Measurements from ENCODE around the gene TBC1D2.
"Not testable (repeated sequence)": the region's sequence is repeated elsewhere in the genome, so short reads cannot be mapped to it uniquely, and the experiment has no call there.

The TBC1D2 gene

DNA sequence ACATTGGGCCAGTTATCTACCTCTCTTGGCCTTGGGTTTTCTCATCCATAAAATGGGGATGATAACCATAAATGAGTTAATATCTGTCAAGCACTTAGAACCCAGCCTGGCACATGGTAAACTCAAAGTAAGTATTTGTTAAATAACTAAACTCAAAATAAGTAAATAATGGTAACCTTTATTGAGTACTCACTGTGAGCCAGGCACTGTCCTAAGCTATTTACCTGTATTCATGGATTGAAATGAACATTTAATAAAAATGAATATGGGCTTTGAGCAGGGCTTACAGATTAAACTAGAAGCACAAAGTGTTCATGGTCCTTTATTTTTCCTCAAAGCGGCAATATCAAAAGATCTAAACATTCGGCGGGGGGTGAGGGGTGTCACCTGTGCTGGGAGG lies 79.7 kb downstream of the TBC1D2 start:
- H3K36me3 ChIP-seq (ENCODE audit: insufficient read depth, low read length) = no peaks in the 10 kb centered on the region
- no peak overlapping the region for H3K9ac ChIP-seq (ENCODE audit: low read depth, low read length)
- H3K4me3 ChIP-seq (ENCODE audit: low read depth in 1 of 2, low read length in 2 of 2) = no peak overlapping the region
- no peak for TF ChIP-seq CTCF (IDR thresholded peaks at IDR 0.05; ENCODE audit: borderline replicate concordance, extremely low read depth, low read length, poor library complexity, severe bottlenecking)
- no peak for TF ChIP-seq EZH2 (IDR thresholded peaks at IDR 0.05; ENCODE audit: borderline replicate concordance, low read depth, low read length, severe bottlenecking)
- ATAC-seq (ENCODE audit: insufficient read depth, low read depth) (no peak), DNase-seq (no peak)
- no peaks in the 10 kb centered on the region for H3K9me3 ChIP-seq (ENCODE audit: insufficient read depth, low read length, severe bottlenecking)
- H3K27me3 ChIP-seq (ENCODE audit: insufficient read depth, low read length, poor library complexity) = no peaks in the 10 kb centered on the region
- no peaks in the 10 kb centered on the region for H3K79me2 ChIP-seq (ENCODE audit: insufficient read depth, low read length)
- peaks cover 6% of the 10 kb centered on the region for H4K20me1 ChIP-seq (ENCODE audit: insufficient read depth, low read length)
- H3K4me2 ChIP-seq (ENCODE audit: insufficient read depth, low read length) = no peak overlapping the region
- no peak overlapping the region for H2AFZ ChIP-seq (ENCODE audit: low read depth, low read length)
- H3K4me1 ChIP-seq (ENCODE audit: insufficient read depth, low read length) = no peaks in the 10 kb centered on the region
- no peak overlapping the region for H3K27ac ChIP-seq (ENCODE audit: low read length)

DNA sequence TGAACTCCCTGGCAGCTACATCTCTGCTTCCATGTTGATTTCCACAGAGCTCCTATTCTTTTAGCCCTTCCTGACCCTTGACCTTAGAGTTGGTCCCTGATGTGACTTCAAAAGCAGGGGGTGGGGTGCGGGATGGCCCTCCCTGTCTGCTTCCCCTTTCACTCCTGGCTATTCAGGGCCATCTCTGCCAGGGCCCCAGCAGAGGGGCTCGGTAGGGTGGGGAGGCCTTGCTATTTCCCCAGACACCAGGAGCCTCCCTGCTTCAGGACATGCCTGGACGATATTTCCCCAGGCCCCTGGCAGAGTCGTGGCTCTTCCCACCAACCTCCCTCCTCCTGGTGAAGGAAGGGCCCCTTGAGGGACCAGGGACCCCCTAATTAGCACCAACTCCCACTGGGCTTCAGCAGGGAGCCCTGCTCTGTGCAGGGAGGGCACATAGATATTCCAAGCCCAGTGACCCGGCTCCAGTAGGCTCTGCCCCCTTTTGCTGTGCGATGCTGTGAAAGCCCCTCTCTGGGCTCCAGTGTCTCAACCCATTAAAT lies 80.3 kb downstream of the TBC1D2 start:
- H3K4me1 ChIP-seq (ENCODE audit: insufficient read depth, low read length) = no peaks in the 10 kb centered on the region
- no peak overlapping the region for H3K4me2 ChIP-seq (ENCODE audit: insufficient read depth, low read length)
- ATAC-seq (ENCODE audit: insufficient read depth, low read depth) (no peak), DNase-seq (no peak)
- H3K27ac ChIP-seq (ENCODE audit: low read length) = no peak overlapping the region
- H3K9ac ChIP-seq (ENCODE audit: low read depth, low read length) = no peak overlapping the region
- H3K79me2 ChIP-seq (ENCODE audit: insufficient read depth, low read length) = no peaks in the 10 kb centered on the region
- no peak overlapping the region for H2AFZ ChIP-seq (ENCODE audit: low read depth, low read length)
- no peaks in the 10 kb centered on the region for H3K9me3 ChIP-seq (ENCODE audit: insufficient read depth, low read length, severe bottlenecking)
- TF ChIP-seq CTCF (IDR thresholded peaks at IDR 0.05; ENCODE audit: borderline replicate concordance, extremely low read depth, low read length, poor library complexity, severe bottlenecking) = no peak
- TF ChIP-seq EZH2 (IDR thresholded peaks at IDR 0.05; ENCODE audit: borderline replicate concordance, low read depth, low read length, severe bottlenecking) = no peak
- no peaks in the 10 kb centered on the region for H3K27me3 ChIP-seq (ENCODE audit: insufficient read depth, low read length, poor library complexity)
- peaks cover 6% of the 10 kb centered on the region for H4K20me1 ChIP-seq (ENCODE audit: insufficient read depth, low read length)
- H3K36me3 ChIP-seq (ENCODE audit: insufficient read depth, low read length) = no peaks in the 10 kb centered on the region
- no peak overlapping the region for H3K4me3 ChIP-seq (ENCODE audit: low read depth in 1 of 2, low read length in 2 of 2)

- not testable (repeated sequence) for H3K9me3 ChIP-seq (ENCODE audit: insufficient read depth, low read length, severe bottlenecking); H3K4me3 ChIP-seq (ENCODE audit: low read depth in 1 of 2, low read length in 2 of 2); H3K36me3 ChIP-seq (ENCODE audit: insufficient read depth, low read length); ATAC-seq (ENCODE audit: insufficient read depth, low read depth); H3K79me2 ChIP-seq (ENCODE audit: insufficient read depth, low read length); H3K27me3 ChIP-seq (ENCODE audit: insufficient read depth, low read length, poor library complexity); H2AFZ ChIP-seq (ENCODE audit: low read depth, low read length); H3K9ac ChIP-seq (ENCODE audit: low read depth, low read length); H3K4me2 ChIP-seq (ENCODE audit: insufficient read depth, low read length); H4K20me1 ChIP-seq (ENCODE audit: insufficient read depth, low read length); H3K27ac ChIP-seq (ENCODE audit: low read length); DNase-seq; H3K4me1 ChIP-seq (ENCODE audit: insufficient read depth, low read length)
These were observed 80.9 kb downstream of the TBC1D2 start for GRCh38 chr9:98174502-98174918.

- Histone ChIP-seq H3K4me2 (ENCODE audit: insufficient read depth, low read length) (no peak overlapping the region), H3K9ac (ENCODE audit: low read depth, low read length) (no peak overlapping the region), H3K27me3 (ENCODE audit: insufficient read depth, low read length, poor library complexity) (no peaks in the 10 kb centered on the region), H3K4me3 (ENCODE audit: low read depth in 1 of 2, low read length in 2 of 2) (no peak overlapping the region), H2AFZ (ENCODE audit: low read depth, low read length) (no peak overlapping the region), H3K4me1 (ENCODE audit: insufficient read depth, low read length) (no peaks in the 10 kb centered on the region), H3K79me2 (ENCODE audit: insufficient read depth, low read length) (no peaks in the 10 kb centered on the region), H3K27ac (ENCODE audit: low read length) (no peak overlapping the region), H4K20me1 (ENCODE audit: insufficient read depth, low read length) (peaks cover 6% of the 10 kb centered on the region), H3K9me3 (ENCODE audit: insufficient read depth, low read length, severe bottlenecking) (no peaks in the 10 kb centered on the region), H3K36me3 (ENCODE audit: insufficient read depth, low read length) (no peaks in the 10 kb centered on the region)
- no peak for TF ChIP-seq EZH2 (IDR thresholded peaks at IDR 0.05; ENCODE audit: borderline replicate concordance, low read depth, low read length, severe bottlenecking)
- TF ChIP-seq CTCF (IDR thresholded peaks at IDR 0.05; ENCODE audit: borderline replicate concordance, extremely low read depth, low read length, poor library complexity, severe bottlenecking) = no peak
- no peak for DNase-seq
- no peak for ATAC-seq (ENCODE audit: insufficient read depth, low read depth)
These were observed 82.3 kb downstream of the TBC1D2 start for GRCh38 chr9:98173181-98173580.
